HL-60 (cell line): Measurements from ENCODE around the gene TRAF4.

Experiments used
- CTCF ChIP-seq: IDR thresholded peaks from one replicate; pipeline ENCODE4 v1.5.1; 2011; ENCODE audit warnings: low read length, control low read depth, inconsistent platforms; ENCODE audit not compliant: insufficient read depth
- REST ChIP-seq: IDR thresholded peaks from 2 replicates; pipeline ENCODE4 v1.6.1; 2012; ENCODE audit warnings: low read depth; ENCODE audit not compliant: insufficient replicate concordance

- no peak for TF ChIP-seq REST
- TF ChIP-seq CTCF, result no peak
Observed at GRCh38 chr17:28743243-28744103, at the start of gene TRAF4.
